B cell (primary cell): ENCODE measurements around the gene COBL.

ENCODE experiments used
- CTCF ChIP-seq: fragments of 200-600 bp; IDR thresholded peaks from one replicate; pipeline ENCODE4 v1.8.0; 2022; ENCODE audit warnings: antibody characterized with exemption, mild to moderate bottlenecking
- EZH2 ChIP-seq: IDR thresholded peaks from 2 replicates; pipeline ENCODE4 v1.6.1; 2012; ENCODE audit warnings: borderline replicate concordance, low read depth, mild to moderate bottlenecking, moderate library complexity, low read length; ENCODE audit not compliant: insufficient read depth, poor library complexity, severe bottlenecking

- TF ChIP-seq CTCF (no peak), EZH2 (no peak)
These were observed 293.8 kb downstream of the COBL start for GRCh38 chr7:51022821-51023220.
